Karpas-422 (cell line): Measurements from ENCODE around the gene MME. TPM values are rescaled to one million over a fixed set of nuclear protein-coding genes. Genes with fewer than 3 reads are reported as not detected.
"Not testable (repeated sequence)": the region's sequence is repeated elsewhere in the genome, so short reads cannot be mapped to it uniquely, and the experiment has no call there.

Source experiments
- DNase-seq: peaks from one replicate; pipeline ENCODE4 v3.0.0-alpha.2; 2015
- H2AFZ ChIP-seq: fragments of 200-600 bp; sonication (generic); 2 replicates; pipeline ENCODE4 v1.6.1; 2014; ENCODE audit warnings: antibody characterized with exemption, low read length, mixed read lengths
- H3K27ac ChIP-seq: fragments of 200-600 bp; sonication (generic); 2 replicates; pipeline ENCODE4 v1.5.1; 2014; ENCODE audit warnings: mild to moderate bottlenecking, low read length, moderate library complexity
- H3K27me3 ChIP-seq: fragments of 200-600 bp; sonication (generic); 2 replicates; pipeline ENCODE4 v1.6.1; 2014; ENCODE audit warnings: low read length, mixed read lengths
- H3K36me3 ChIP-seq: fragments of 200-600 bp; sonication (generic); 2 replicates; pipeline ENCODE4 v1.6.1; 2014; ENCODE audit warnings: low read length, mixed read lengths; ENCODE audit not compliant: insufficient read depth
- H3K4me1 ChIP-seq: fragments of 200-600 bp; sonication (generic); 2 replicates; pipeline ENCODE4 v1.6.1; 2014; ENCODE audit warnings: mild to moderate bottlenecking, low read length, mixed read lengths
- H3K4me2 ChIP-seq: fragments of 200-600 bp; sonication (generic); 2 replicates; pipeline ENCODE4 v1.6.1; 2014; ENCODE audit warnings: low read length, low read depth, mild to moderate bottlenecking; ENCODE audit not compliant: poor library complexity, severe bottlenecking
- H3K4me3 ChIP-seq: fragments of 200-600 bp; sonication (generic); 2 replicates; pipeline ENCODE4 v1.5.1; 2014; ENCODE audit warnings: mild to moderate bottlenecking, antibody characterized with exemption, low read length, mixed read lengths
- H3K79me2 ChIP-seq: fragments of 200-600 bp; sonication (generic); 2 replicates; pipeline ENCODE4 v1.6.1; 2014; ENCODE audit warnings: mild to moderate bottlenecking, low read length, mixed read lengths
- H3K9ac ChIP-seq: fragments of 200-600 bp; sonication (generic); 2 replicates; pipeline ENCODE4 v1.6.0; 2014; ENCODE audit warnings: low read length
- H3K9me2 ChIP-seq: fragments of 200-600 bp; sonication (generic), shearing (Covaris generic); replicated peaks from 2 replicates; pipeline ENCODE4 v1.6.0; 2014; ENCODE audit warnings: mild to moderate bottlenecking, low read length, moderate library complexity; ENCODE audit not compliant: insufficient read depth
- H3K9me3 ChIP-seq: fragments of 300-700, 200-600 bp; sonication (generic); 2 replicates; pipeline ENCODE4 v1.6.1; 2014; ENCODE audit warnings: low read length, mixed read lengths
- H4K20me1 ChIP-seq: fragments of 200-600 bp; sonication (generic); 2 replicates; pipeline ENCODE4 v1.6.1; 2014; ENCODE audit warnings: mild to moderate bottlenecking, antibody characterized with exemption, low read length, low read depth; ENCODE audit not compliant: insufficient read depth
- total RNA-seq: library from RNA; depleted of rRNA; stranded (reverse); fragments of >200 nt; shearing (Covaris generic); gene quantifications from 2 replicates; pipeline ENCODE4 v1.2.3, GENCODE V29; 2014; ENCODE audit warnings: low replicate concordance

Gene MME
- total RNA-seq, 1 experiment from 2014 or later, result 196 TPM

DNA sequence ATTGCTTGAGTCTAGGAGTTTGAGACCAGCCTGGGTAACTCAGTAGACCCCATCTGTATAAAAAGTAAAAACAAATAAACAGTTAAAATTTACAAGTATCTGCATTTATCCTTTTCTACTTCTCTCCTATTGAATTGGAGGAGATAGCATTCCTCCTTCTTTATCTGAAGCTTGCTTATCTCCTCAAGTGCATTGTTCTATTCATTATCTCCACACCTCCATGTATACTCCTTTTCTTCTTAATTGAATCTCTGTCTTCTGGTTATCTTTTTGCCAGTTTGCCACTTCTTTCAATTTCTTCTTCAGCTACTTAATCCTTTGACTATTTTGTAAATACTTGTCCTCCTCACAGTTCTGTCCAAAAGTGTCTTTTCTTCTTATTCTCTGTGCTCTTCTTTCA lies 124.7 kb downstream of the MME start:
- Histone ChIP-seq H3K4me1 (no peaks in the 10 kb centered on the region), H3K36me3 (no peaks in the 10 kb centered on the region), H3K4me2 (no peak overlapping the region), H3K9me2 (no peaks in the 10 kb centered on the region), H3K4me3 (no peak overlapping the region), H2AFZ (no peak overlapping the region), H3K27ac (no peak overlapping the region), H3K9ac (no peak overlapping the region), H3K9me3 (no peaks in the 10 kb centered on the region), H3K27me3 (no peaks in the 10 kb centered on the region), H3K79me2 (no peaks in the 10 kb centered on the region), H4K20me1 (no peaks in the 10 kb centered on the region)
- DNase-seq, result no peak

DNA sequence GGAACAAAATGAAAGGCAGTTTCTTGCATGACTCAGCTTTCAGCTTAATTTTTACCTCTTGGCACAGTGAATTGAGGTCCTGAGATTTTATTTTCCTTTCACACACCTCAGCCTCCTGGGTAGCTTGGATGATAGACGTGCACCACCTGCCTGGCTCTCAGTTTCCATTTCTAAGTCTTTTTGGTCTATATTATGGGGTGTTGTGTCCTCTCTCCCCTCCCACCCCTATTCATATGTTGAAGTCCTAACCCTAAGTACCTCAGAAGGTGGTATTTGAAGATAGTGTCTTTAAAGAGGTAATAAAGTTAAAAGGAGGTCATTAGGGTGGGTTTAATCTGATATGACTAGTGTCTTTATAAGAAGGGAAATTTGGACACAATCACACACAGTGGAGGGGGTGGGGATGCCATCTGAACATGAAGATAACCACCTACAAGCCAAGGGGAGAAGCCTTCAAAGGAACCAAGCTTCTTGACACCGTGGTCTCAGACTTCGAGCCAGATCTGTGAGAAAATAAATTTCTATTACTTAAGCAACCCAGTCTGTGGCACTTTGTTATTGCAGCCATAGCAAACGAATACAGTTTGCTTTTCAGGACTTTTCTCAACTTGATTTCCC lies 128.2 kb downstream of the MME start:
- no peaks in the 10 kb centered on the region for H3K9me2 ChIP-seq
- no peaks in the 10 kb centered on the region for H3K9me3 ChIP-seq
- no peaks in the 10 kb centered on the region for H3K27me3 ChIP-seq
- peaks cover 7% of the 10 kb centered on the region for H3K4me1 ChIP-seq
- H3K9ac ChIP-seq, result no peak overlapping the region
- no peak for DNase-seq
- H4K20me1 ChIP-seq, result no peaks in the 10 kb centered on the region
- no peak overlapping the region for H3K4me3 ChIP-seq
- no peaks in the 10 kb centered on the region for H3K79me2 ChIP-seq
- H3K4me2 ChIP-seq, result no peak overlapping the region
- H2AFZ ChIP-seq, result no peak overlapping the region
- H3K27ac ChIP-seq, result no peak overlapping the region
- no peaks in the 10 kb centered on the region for H3K36me3 ChIP-seq

DNA sequence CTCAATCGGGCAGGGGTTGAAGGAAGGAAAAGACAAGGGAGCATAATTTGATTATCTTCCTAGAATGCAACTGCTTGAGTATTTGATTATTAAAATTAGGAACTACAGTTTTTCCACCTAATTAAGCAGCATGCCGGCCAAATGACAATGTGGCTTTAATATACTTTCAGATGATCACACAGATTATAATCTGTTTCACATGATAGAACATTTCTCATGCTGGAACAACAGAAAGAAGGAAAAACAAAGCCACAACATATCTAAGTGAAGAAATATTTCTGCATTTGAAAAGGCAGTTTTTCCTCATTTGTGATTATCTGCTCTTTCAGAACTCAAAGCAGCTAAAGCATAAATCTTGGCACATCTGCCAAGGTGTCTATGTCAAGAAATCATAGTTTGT lies 130.6 kb downstream of the MME start:
- Histone ChIP-seq H3K4me3 (no peak overlapping the region), H3K4me1 (peaks cover 7% of the 10 kb centered on the region), H3K9ac (no peak overlapping the region), H3K4me2 (no peak overlapping the region), H3K27me3 (no peaks in the 10 kb centered on the region), H3K36me3 (no peaks in the 10 kb centered on the region), H3K79me2 (no peaks in the 10 kb centered on the region), H3K9me2 (no peaks in the 10 kb centered on the region), H3K27ac (no peak overlapping the region), H4K20me1 (no peaks in the 10 kb centered on the region), H2AFZ (no peak overlapping the region), H3K9me3 (no peaks in the 10 kb centered on the region)
- DNase-seq, result no peak

DNA sequence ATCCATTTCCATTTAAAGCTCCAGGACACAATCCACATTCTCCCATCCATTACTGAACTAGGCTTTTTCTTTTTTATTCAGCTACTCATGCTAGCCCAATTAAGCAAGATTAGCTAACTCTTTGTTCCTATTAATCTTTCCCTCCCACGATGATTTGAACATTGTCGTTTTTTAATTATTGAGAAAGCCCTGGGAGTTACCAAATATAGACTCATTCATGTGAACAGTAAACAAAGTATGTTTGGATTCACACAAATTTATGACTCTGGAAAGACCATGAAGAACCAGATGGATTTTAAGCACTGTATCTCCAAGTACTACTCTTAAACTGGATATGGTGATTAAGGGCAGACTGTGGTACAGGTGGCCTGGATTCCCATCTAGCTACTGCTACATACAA lies 131.1 kb downstream of the MME start:
- Histone ChIP-seq H3K27ac (no peak overlapping the region), H4K20me1 (no peaks in the 10 kb centered on the region), H3K79me2 (no peaks in the 10 kb centered on the region), H3K36me3 (no peaks in the 10 kb centered on the region), H3K4me2 (no peak overlapping the region), H3K9ac (no peak overlapping the region), H3K4me3 (no peak overlapping the region), H3K9me3 (no peaks in the 10 kb centered on the region), H3K4me1 (peaks cover 7% of the 10 kb centered on the region), H3K9me2 (no peaks in the 10 kb centered on the region), H3K27me3 (no peaks in the 10 kb centered on the region), H2AFZ (no peak overlapping the region)
- no peak for DNase-seq

DNA sequence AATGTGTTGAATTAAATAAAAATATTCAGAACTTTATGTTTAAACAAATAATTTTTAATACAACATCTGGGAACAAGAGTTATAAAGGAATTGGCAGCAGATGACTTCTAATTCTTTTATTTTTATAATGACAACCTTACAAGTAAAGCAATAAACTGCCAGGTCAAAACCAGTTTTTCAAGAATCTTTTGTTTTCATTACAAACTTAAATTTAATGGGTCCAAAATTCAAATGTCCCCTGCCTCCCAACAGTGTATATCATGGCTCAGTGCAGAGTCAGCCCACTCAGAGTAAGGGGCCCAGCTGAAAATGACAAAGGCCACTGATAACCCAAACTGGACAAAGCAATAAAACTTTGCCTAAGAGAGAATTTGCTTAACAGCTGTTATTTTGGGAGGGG lies 131.8 kb downstream of the MME start:
- Histone ChIP-seq H3K9me3 (no peaks in the 10 kb centered on the region), H3K9me2 (no peaks in the 10 kb centered on the region), H3K79me2 (no peaks in the 10 kb centered on the region), H2AFZ (no peak overlapping the region), H3K4me2 (no peak overlapping the region), H3K4me3 (no peak overlapping the region), H3K27me3 (no peaks in the 10 kb centered on the region), H4K20me1 (no peaks in the 10 kb centered on the region), H3K4me1 (peaks cover 7% of the 10 kb centered on the region), H3K36me3 (no peaks in the 10 kb centered on the region), H3K9ac (no peak overlapping the region), H3K27ac (no peak overlapping the region)
- DNase-seq, result no peak

DNA sequence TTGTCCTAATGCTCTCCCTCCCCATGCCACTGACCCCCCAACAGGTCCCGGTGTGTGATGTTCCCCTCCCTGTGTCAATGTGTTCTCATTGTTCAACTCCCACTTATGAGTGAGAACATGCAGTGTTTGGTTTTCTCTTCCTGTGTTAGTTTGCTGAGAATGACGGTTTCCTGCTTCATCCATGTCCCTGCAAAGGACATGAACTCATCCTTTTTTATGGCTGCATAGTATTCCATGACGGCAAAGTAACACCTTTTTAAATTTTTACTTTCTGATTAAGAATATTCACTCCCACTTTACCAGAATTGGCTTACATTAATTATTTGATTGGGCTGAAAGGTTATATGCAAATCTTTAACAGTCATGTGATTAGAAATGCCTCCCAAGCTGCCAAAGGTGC lies 135.9 kb downstream of the MME start:
- not testable (repeated sequence) for H3K79me2 ChIP-seq, H3K4me1 ChIP-seq, H3K4me3 ChIP-seq, H3K27ac ChIP-seq, H3K9ac ChIP-seq, H3K36me3 ChIP-seq, H2AFZ ChIP-seq, H3K9me2 ChIP-seq, H4K20me1 ChIP-seq, H3K9me3 ChIP-seq, H3K27me3 ChIP-seq, DNase-seq, H3K4me2 ChIP-seq

DNA sequence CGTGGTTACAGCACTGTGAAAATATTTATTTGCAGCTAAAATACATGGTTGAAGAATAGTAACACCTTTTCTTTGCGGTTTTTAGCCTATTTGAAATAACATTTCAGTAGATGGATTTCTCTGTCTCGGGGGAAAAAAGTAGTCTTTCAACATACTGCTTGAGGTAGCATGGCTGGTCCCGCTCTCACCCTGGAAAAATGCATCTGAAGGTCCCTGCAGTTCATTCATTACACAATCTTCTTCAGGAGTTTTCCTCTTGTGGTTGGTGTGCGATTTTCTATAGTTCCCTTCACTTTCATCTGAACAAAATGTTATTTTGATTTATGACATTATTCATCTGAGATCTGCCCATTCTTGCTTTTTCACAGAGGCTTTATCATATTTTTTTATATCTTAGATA lies 137.5 kb downstream of the MME start:
- Histone ChIP-seq H3K4me1 (no peaks in the 10 kb centered on the region), H3K9ac (no peak overlapping the region), H3K9me3 (no peaks in the 10 kb centered on the region), H2AFZ (no peak overlapping the region), H3K27me3 (no peaks in the 10 kb centered on the region), H3K9me2 (no peaks in the 10 kb centered on the region; the same call in 1 of the 2 replicates), H3K36me3 (no peaks in the 10 kb centered on the region), H3K79me2 (no peaks in the 10 kb centered on the region), H3K27ac (no peak overlapping the region), H4K20me1 (no peaks in the 10 kb centered on the region), H3K4me3 (no peak overlapping the region), H3K4me2 (no peak overlapping the region)
- no peak for DNase-seq

DNA sequence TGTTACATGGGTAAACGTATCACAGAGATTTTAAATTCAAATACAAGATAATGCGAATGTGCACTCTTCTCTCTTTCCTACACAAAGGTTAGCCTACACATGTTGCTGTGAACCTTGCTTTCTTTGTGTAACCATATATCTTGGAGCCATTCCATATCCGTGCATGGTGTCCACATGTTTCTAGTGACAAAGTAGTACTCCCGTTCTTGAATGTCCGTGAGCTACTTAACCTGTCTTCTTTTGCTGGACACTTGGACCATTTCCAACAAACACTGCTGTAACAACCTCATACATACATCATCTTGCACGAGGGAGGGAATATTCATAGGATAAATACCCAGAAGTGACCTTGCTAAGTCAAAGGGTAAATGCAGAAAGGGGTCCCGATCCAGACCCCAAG lies 138.3 kb downstream of the MME start:
- Histone ChIP-seq H3K9me2 (no peaks in the 10 kb centered on the region; the same call in 1 of the 2 replicates), H3K4me1 (no peaks in the 10 kb centered on the region), H4K20me1 (no peaks in the 10 kb centered on the region), H3K9ac (no peak overlapping the region), H2AFZ (no peak overlapping the region), H3K27ac (no peak overlapping the region), H3K36me3 (no peaks in the 10 kb centered on the region), H3K27me3 (no peaks in the 10 kb centered on the region), H3K4me3 (no peak overlapping the region), H3K79me2 (no peaks in the 10 kb centered on the region), H3K9me3 (no peaks in the 10 kb centered on the region), H3K4me2 (no peak overlapping the region)
- DNase-seq, result no peak

DNA sequence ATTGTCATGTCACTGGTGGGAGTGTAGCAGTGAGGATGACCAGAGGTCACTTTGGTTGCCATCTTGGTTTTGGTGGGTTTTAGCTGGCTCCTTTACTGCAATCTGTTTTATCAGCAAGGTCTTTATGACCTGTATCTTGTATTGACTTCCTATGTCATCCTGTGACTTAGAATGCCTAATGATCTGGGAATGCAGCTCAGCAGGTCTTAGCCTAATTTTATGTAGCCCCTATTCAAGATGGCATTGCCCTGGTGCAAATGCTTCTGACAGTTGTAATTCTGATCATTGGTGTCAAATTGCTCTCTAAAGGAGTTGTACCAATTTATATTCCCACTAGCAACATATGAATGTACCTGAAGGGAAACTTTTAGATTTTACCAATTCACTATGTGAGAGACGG lies 139.0 kb downstream of the MME start:
- Histone ChIP-seq H3K4me3 (no peak overlapping the region), H3K36me3 (no peaks in the 10 kb centered on the region), H3K79me2 (no peaks in the 10 kb centered on the region), H3K27me3 (no peaks in the 10 kb centered on the region), H4K20me1 (no peaks in the 10 kb centered on the region), H3K4me1 (no peaks in the 10 kb centered on the region), H2AFZ (no peak overlapping the region), H3K9ac (no peak overlapping the region), H3K9me2 (no peaks in the 10 kb centered on the region; the same call in 1 of the 2 replicates), H3K27ac (no peak overlapping the region), H3K9me3 (no peaks in the 10 kb centered on the region), H3K4me2 (no peak overlapping the region)
- no peak for DNase-seq
